Right atrium auricular region (tissue), 2 donors: ENCODE data around the gene AP3S2. TPM values are rescaled to one million over a fixed set of nuclear protein-coding genes. Genes with fewer than 3 reads are reported as not detected.

ENCODE experiments used
- DNase-seq: peaks from one replicate; pipeline ENCODE4 v3.0.0-alpha.2; 2019; ENCODE audit warnings: low spot score
- H3K27ac ChIP-seq, 2 donors: fragments of 200-600 bp; sonication (generic); 1 replicate in 1 of 2; 2 replicates in 1 of 2; pipeline ENCODE4 v1.5.1; 2016 to 2019
- H3K27me3 ChIP-seq, 2 donors: fragments of 200-600 bp; sonication (generic); one replicate each; pipeline versions ENCODE4 v1.5.1 to v1.6.0; 2017 to 2019
- H3K36me3 ChIP-seq: fragments of 200-600 bp; sonication (generic); one replicate; pipeline ENCODE4 v1.5.1; 2016
- H3K4me1 ChIP-seq, 2 donors: fragments of 200-600 bp; sonication (generic); one replicate each; pipeline versions ENCODE4 v1.5.1 to v1.6.0; 2017 to 2019
- H3K4me3 ChIP-seq, 2 donors: fragments of 200-600 bp; sonication (generic); 1 replicate in 1 of 2; 2 replicates in 1 of 2; pipeline ENCODE4 v1.5.1; 2017 to 2019; ENCODE audit warnings: mild to moderate bottlenecking in 1 of 2, moderate library complexity in 1 of 2
- H3K9me3 ChIP-seq, 2 donors: fragments of 200-600 bp; sonication (generic); one replicate each; pipeline ENCODE4 v1.5.1; 2019
- total RNA-seq, 2 donors: library from RNA; depleted of rRNA; stranded (reverse); fragments of >200 nt; gene quantifications; one replicate each; pipeline ENCODE4 v1.1.0, GENCODE V29; 2016
- TF ChIP-seq, protein P1 (sequence below), 2 donors: fragments of 200-600 bp; sonication (generic); IDR thresholded peaks; one replicate each; pipeline ENCODE4 v1.5.1; 2019; ENCODE audit warnings: antibody characterized with exemption in 2 of 2

AP3S2 gene
- total RNA-seq, 2 donors from 2014 or later = 42.1 to 65.9 TPM

DNA sequence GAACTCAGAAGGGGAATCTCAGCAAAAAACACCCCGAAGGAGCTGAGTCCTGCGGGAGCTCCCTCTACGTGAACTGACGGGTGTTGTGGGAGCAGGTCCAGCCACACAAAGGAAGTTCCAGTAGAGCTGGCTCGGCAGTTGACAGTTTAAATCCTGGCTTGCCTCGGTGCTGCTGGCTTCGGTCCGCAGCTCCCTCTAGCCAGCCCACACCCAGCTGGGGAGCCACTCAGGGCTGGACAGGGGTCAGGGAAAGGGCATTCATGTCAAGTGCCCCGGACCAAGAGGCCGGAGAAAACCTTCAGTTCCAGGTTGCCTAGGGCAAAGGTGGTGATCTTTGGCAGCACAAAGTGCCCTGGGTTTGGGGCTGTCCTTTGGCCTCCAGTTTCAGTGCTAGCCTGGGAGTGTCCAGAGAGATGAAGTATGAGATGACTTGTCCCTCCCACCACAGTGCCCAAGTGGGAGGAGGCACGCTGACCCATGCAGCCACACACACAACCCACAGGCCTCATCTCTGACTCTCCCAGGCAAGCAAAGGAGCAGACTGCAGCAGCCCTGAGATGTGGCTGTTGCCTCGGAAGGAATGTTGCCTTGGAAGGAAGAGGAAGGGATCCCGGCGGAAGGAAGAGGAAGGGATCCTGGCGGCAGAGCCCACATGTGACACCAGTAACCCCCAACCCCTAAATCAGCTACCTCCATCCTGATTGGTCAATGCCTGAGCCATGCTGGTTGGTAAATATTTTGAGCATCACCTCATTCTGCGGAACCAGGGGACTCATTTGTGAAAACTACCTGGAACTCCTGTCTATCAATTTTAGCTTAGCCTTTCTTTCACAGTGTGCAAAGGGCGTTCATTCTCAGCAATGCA is 65.3 kb downstream of the AP3S2 start:
- H3K4me3 ChIP-seq = no peak overlapping the region
- DNase-seq = peak; percentile 75
- H3K9me3 ChIP-seq = no peaks in the 10 kb centered on the region
- peaks cover 0 to 16% of the 10 kb centered on the region in 2 donors for H3K4me1 ChIP-seq
- TF ChIP-seq, protein P1, sequence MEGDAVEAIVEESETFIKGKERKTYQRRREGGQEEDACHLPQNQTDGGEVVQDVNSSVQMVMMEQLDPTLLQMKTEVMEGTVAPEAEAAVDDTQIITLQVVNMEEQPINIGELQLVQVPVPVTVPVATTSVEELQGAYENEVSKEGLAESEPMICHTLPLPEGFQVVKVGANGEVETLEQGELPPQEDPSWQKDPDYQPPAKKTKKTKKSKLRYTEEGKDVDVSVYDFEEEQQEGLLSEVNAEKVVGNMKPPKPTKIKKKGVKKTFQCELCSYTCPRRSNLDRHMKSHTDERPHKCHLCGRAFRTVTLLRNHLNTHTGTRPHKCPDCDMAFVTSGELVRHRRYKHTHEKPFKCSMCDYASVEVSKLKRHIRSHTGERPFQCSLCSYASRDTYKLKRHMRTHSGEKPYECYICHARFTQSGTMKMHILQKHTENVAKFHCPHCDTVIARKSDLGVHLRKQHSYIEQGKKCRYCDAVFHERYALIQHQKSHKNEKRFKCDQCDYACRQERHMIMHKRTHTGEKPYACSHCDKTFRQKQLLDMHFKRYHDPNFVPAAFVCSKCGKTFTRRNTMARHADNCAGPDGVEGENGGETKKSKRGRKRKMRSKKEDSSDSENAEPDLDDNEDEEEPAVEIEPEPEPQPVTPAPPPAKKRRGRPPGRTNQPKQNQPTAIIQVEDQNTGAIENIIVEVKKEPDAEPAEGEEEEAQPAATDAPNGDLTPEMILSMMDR (IDR thresholded peaks at IDR 0.05) = no peak
- no peaks in the 10 kb centered on the region for H3K27me3 ChIP-seq
- H3K27ac ChIP-seq = peak overlapping the region in 1 of 2 donors; percentile 2
- peaks cover 11% of the 10 kb centered on the region for H3K36me3 ChIP-seq

DNA sequence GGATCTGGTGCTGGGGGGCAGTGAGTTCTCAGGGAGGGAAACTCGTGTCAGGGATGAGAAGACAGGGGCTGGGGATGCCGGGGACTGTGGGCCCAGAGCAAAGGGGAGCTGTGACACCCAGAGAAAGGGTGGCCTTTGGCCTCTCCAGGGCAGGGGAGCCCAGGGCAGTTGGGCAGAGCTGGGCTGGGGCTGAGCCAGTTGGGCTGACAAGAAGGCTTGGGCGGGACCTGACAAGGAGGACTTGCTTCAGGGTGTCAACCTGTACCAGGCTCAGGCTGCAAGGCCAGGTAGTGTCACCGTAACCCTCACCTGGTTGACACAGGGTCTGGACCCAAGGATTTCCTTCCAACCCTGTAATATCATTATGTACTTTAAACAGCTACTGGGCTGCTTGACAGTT is 66.0 kb downstream of the AP3S2 start:
- peaks cover 0 to 16% of the 10 kb centered on the region in 2 donors for H3K4me1 ChIP-seq
- no peaks in the 10 kb centered on the region for H3K9me3 ChIP-seq
- H3K27ac ChIP-seq = peak overlapping the region in 1 of 2 donors; percentile 2
- H3K27me3 ChIP-seq = no peaks in the 10 kb centered on the region
- peaks cover 5% of the 10 kb centered on the region for H3K36me3 ChIP-seq
- no peak overlapping the region for H3K4me3 ChIP-seq
- no peak for DNase-seq
- TF ChIP-seq, protein P1 (IDR thresholded peaks at IDR 0.05) = no peak

DNA sequence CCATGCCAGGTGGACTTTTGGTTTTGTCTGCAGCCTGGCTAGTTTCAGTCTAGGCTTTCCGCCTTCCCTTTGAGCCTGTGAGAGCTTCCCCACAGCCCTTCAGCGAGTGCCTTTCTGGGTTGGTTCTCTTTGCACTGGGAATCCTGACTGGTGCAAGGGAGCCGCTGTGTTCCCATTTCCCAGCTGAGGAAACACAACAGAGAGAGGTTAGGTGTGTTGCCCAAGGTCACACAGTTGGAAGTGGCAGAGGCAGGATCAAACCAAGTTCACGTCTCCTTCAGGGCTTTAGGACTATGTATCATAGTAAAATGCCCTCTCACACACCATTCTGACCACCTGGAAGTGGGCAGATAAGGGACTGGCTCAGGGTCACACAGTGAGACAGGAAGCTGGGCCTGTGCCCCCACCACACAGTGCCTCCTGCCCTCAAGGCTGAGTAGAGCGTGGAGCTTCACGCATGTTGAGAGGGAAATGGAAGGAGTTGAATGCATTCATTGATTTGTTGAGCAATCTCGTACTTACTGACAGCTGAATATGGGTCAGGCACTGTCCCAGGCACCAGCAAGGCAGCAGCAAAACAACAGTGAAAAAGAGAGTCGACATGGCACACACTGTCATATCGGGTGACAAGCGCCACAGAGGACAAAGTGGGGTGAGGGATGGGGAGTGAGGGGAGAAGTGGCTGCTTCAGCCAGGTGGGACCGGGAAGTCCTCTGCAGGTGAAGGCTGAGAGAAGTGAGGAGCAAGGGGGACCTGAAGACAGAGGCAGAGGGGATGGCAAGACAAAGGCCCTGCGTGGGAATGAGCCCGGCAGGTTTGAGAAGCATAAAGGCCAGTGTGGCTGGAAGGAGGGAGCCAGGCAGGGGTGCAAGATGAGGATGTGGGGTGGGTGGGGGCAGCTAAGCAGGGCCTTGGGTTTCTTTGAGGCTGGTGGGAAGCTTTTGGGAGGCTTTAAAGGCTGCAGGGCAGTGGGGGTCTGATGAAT is 66.8 kb downstream of the AP3S2 start:
- no peaks in the 10 kb centered on the region for H3K27me3 ChIP-seq
- no peaks in the 10 kb centered on the region for H3K9me3 ChIP-seq
- no peak overlapping the region for H3K27ac ChIP-seq
- H3K4me3 ChIP-seq = no peak overlapping the region
- no peak for DNase-seq
- H3K4me1 ChIP-seq = peaks cover 0 to 16% of the 10 kb centered on the region in 2 donors
- no peaks in the 10 kb centered on the region for H3K36me3 ChIP-seq
- TF ChIP-seq, protein P1 (IDR thresholded peaks at IDR 0.05) = no peak

DNA sequence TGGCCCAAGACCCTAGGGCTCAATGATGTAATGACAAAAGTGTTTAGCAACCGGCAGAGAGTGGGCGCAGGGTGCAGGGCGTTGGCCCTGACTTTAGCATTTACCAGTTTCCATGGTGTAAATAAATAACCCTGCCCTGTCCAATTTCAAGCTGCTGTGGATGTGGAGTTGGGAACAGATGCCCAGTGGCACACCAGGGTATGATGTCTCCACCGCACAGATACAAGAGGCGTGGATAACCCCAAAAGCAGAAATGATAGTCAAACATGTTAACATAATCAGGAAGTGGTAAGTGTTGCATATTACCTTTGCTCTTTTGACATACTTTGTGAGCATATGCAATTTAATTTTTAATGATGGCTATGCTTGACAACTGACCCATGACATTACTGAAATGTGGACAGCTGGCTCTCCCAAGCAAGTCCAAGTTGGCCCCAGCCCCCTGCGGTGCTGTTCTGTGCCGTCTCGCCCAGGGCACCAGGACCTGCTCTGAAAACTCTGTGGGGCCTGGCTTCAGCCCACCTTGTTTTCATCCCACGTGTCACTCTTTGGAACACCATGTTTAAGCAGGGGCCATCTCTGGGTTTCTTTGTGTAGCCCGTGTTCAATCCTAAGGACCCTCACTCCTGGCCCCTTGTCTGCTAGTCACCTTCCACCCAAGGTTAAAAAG is 68.4 kb downstream of the AP3S2 start:
- Histone ChIP-seq H3K4me1 (peaks cover 0 to 16% of the 10 kb centered on the region in 2 donors), H3K27me3 (no peaks in the 10 kb centered on the region), H3K4me3 (no peak overlapping the region), H3K27ac (no peak overlapping the region), H3K36me3 (no peaks in the 10 kb centered on the region), H3K9me3 (no peaks in the 10 kb centered on the region)
- TF ChIP-seq, protein P1 (IDR thresholded peaks at IDR 0.05) = no peak
- DNase-seq = no peak

DNA sequence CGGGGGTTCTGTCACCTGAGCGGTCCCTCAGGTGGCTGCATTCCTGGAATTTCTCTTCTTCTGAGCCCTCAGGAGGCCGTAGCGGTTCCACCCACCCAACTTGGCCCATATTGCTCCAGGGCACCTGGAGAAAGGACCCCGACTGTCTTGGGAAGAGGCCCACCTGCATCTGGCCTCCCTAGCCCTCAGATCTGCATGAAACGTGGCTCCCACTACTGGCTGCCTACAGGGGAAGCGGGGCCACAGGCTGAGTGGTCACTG is 69.3 kb downstream of the AP3S2 start:
- Histone ChIP-seq H3K36me3 (no peaks in the 10 kb centered on the region), H3K27me3 (no peaks in the 10 kb centered on the region), H3K4me1 (peaks cover 0 to 16% of the 10 kb centered on the region in 2 donors), H3K4me3 (no peak overlapping the region), H3K9me3 (no peaks in the 10 kb centered on the region), H3K27ac (no peak overlapping the region)
- TF ChIP-seq, protein P1 (IDR thresholded peaks at IDR 0.05) = no peak
- DNase-seq = no peak
